ENCODE results near the gene EPN3. TPM values are rescaled to one million over a fixed set of nuclear protein-coding genes. Genes with fewer than 3 reads are reported as not detected.
A peak's percentile ranks its signal among the peaks of the same experiment; 100 is the strongest.

Gene EPN3
- total RNA-seq, result 0.35 TPM

- no peak for DNase-seq (ENCODE audit: low spot score)
- peak; percentile 20 for ATAC-seq
Observed at GRCh38 chr17:50532452-50533024, at the start of gene EPN3. EPN3 (plus strand) TSS chr17:50532735; CDS start chr17:50536557, 3,822 bp downstream.

GRCh38 chr17:50483266-50483665 is 49.3 kb upstream of the EPN3 start:
- DNase-seq (ENCODE audit: low spot score) (no peak), ATAC-seq (no peak)

- no peak for DNase-seq (ENCODE audit: low spot score)
Observed at GRCh38 chr17:50484386-50485155, 48.0 kb upstream of the EPN3 start.

GRCh38 chr17:50487213-50488096 is 45.1 kb upstream of the EPN3 start:
- DNase-seq (ENCODE audit: low spot score) (no peak), ATAC-seq (no peak)

More at GRCh38 chr17:50484386-50485155, 48.0 kb upstream of the EPN3 start:
- no peak for ATAC-seq

DNA sequence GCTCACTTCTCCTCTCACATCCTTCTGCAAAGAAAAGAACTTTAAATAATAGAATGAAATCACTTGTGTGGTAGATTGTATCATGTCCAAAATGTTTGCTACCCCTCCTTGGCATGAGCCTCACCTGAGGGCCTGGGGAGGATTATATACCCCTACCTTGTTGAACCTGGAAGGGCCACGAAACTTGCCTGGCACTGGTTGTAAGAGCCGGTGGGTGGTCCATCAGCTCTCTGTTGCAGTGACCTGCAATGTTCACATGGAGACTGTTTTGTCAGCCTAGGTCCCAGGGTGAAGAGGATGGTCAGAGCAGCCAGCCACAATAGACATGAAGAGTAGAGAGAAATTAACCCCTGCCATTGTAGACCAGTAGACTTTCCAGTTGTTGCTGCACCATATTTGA is 43.7 kb upstream of the EPN3 start:
- DNase-seq (ENCODE audit: low spot score), result no peak
- no peak for ATAC-seq

DNA sequence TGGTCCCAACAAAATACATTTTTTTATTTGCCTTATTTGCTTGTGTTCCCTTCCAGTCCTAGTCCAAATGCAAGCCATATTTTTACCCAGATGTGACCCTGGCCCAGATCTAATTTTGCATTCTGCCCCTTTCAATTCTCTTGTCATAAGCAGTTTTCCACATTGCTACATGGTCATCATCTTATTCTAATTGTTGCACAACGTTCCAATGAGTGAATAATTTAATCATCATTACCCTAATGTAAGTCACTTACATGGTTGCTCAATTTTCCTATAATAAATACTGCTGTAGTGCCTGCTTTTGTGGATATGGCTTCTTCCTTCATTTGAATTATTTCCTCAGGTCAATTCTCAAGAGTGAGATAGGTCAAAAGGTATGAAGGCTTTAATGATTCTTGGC is 41.0 kb upstream of the EPN3 start:
- ATAC-seq (no peak), DNase-seq (ENCODE audit: low spot score) (no peak)

- DNase-seq (ENCODE audit: low spot score) (no peak), ATAC-seq (no peak)
Observed at GRCh38 chr17:50492214-50492613, 40.3 kb upstream of the EPN3 start.

DNA sequence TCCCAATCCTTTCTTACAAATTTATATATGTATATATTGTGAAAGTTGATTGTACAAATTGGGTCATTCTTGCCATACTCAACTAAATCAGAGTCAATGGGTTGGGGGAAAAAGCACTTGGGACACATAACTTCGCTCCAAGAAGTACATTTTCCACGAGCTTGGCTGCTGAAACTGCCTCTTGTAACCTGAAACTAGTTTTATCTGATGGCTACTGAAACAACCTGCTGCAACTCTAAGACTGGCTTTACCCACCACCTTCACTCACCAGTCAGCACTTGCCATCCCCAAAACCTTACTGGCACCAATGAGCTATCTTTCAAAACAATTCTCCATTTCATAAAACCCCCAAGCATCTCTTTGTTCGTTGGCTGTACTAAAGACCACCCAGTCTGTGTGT is 38.8 kb upstream of the EPN3 start:
- DNase-seq (ENCODE audit: low spot score) (no peak), ATAC-seq (no peak)

GRCh38 chr17:50495217-50495823 is 37.2 kb upstream of the EPN3 start:
- ATAC-seq (no peak), DNase-seq (ENCODE audit: low spot score) (no peak)

GRCh38 chr17:50495918-50496317 is 36.6 kb upstream of the EPN3 start:
- ATAC-seq, result no peak
- DNase-seq (ENCODE audit: low spot score), result no peak

DNA sequence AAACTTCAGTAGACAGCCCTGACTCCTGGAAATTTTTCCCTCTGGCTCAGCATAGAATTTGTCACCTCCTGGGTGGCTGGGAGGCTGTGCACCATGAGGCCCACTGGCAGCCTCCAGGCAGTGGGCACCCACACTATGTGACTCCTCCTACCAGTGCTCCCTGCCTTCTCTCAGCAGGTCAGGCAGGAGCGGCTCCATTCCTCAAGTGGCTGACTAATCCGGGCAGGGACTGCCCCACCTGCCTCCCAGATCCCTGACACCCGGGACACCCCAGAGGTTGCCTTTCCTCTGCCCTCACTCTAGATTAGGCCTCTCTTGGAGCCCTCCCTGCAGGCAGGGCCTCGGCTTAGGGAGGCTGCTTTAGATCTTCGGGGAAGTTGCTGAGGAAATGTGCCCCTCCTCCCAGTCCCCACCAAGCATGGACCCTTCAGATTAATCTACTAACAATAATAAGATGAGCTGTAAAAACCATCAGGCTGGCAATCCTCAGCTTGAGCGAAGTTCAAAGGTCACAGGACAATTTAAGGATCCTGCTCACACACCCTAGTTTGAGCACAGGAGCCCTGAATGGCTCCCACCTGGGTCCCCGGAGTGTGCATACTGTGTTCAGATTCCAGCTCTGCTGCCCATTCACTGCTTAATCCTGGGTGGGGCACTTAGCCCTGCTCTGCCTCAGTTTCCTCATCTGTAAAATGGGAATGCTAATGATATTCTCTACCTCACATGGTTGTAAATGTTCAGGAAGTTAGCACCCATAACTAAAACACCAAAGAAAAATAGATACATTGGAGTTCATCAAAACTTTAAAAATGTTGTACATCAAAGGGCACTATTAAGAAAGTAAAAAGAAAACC is 34.3 kb upstream of the EPN3 start:
- ATAC-seq, result no peak
- DNase-seq (ENCODE audit: low spot score), result no peak

DNA sequence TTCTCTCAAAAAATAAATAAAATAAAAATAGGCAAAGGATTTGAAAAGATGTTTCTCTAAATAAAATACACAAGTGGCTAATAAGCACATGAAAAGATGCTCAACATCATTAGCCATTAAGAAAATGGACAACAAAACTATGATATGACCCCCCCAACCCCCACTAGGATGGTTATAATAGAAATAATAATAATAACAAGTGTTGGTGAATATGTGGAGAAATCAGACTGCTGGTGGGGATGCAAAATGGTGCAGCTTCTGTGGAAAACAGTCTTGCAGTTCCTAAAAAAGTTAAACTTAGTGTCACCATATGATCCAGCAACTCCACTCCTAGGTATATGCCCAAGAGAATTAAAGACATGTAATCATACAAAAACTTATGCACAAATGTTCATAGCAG is 33.3 kb upstream of the EPN3 start:
- DNase-seq (ENCODE audit: low spot score) (no peak), ATAC-seq (no peak)

DNA sequence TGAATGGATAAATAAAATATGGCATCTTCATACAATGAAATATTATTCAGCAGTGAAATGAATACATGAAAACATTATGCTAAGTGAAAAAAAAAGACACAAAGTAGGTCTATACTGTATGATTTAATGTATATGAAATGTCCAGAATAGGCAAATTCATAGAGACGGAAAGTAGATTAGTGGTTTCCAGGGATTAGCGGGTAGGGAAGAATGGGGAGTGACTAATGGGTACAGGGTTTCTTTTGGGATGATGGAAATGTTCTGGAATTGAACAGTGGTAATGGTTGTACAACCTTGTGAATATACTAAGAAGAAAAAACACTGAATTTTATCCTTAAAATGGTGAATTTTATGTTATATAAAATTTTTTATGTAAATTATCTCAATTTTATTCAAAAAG is 32.8 kb upstream of the EPN3 start:
- DNase-seq (ENCODE audit: low spot score), result no peak

DNA sequence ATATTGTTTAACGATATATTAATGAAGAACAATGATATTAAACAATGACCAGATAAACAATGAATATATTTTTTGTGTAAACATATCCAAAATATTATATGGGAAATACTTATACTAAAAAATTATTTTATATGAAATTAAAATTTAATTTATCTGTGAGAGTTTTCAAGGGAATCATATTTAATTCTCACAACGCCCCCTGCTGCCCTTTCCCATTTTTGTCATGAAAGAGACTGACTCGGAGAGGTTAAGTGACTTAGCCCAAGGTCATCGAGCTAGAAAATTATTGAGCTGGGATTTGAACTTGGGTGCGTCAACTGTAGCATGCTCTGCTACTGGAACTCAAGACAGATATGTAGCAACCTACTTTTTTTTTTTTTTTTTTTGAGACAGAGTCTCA is 31.5 kb upstream of the EPN3 start:
- ATAC-seq, result peak; percentile 50
- DNase-seq (ENCODE audit: low spot score), result no peak

More for the DNA sequence above, 32.8 kb upstream of the EPN3 start:
- ATAC-seq, result no peak

DNA sequence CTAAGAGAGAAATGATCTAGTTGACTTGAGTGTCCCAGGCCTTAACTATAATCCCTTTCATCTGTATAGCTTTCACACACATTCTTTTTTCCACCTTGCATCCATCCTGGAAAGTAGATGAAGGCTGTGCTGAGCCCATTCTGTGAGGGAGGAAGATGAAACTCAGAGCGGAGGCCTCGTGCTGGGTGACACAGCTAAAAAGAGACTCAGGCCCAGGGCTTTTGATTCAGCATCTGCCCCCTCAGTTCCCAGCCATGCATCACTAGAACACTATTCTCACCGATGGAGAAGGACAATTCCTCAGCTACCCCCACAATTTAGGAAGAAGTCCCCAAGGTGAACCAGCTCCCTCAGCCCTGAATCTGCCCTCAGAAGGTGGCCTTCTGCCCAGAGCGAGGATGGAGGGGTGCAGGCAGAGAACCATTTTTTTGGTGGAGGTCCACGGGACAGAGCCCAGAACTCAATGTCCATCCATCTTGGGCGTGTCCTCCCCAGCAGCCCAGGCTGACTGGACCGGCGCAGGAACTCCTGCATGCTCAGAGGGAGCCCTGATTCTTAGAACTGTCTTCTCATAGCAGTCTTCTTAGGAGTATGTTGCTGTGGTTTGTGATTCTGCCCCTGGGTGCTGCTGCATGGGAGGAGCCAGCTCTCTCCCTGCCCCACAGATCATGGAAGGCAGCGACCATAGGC is 30.1 kb upstream of the EPN3 start:
- no peak for DNase-seq (ENCODE audit: low spot score)
- no peak for ATAC-seq

DNA sequence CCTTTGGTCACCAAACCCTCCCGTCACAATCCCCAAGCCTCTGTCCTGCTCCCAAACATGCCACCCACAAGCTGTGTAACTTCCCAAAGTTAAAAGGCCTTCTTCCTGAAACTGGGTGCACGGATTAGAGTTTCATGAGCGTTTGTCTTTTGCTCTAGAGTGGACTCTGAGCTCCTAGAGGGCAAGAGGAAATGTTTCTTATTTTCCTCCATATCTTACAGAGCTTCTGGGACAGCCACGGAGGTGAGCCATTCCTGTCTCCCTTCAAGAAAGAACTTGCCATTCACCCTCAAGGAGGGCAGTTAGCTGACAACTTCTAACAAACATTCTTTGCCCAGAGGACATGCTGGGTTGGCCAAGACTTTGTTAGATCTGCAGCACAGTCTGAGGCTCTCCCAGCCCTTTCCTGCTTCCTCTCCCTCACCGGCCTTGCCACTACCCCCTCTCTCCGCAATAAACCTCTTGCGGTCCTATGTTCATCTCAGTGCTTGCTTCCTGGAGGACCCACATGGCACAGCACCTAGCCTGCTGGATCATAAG is 26.9 kb upstream of the EPN3 start:
- ATAC-seq (no peak), DNase-seq (ENCODE audit: low spot score) (no peak)

- ATAC-seq, result no peak
- DNase-seq (ENCODE audit: low spot score), result no peak
Observed at GRCh38 chr17:50506298-50506697, 26.2 kb upstream of the EPN3 start.

DNA sequence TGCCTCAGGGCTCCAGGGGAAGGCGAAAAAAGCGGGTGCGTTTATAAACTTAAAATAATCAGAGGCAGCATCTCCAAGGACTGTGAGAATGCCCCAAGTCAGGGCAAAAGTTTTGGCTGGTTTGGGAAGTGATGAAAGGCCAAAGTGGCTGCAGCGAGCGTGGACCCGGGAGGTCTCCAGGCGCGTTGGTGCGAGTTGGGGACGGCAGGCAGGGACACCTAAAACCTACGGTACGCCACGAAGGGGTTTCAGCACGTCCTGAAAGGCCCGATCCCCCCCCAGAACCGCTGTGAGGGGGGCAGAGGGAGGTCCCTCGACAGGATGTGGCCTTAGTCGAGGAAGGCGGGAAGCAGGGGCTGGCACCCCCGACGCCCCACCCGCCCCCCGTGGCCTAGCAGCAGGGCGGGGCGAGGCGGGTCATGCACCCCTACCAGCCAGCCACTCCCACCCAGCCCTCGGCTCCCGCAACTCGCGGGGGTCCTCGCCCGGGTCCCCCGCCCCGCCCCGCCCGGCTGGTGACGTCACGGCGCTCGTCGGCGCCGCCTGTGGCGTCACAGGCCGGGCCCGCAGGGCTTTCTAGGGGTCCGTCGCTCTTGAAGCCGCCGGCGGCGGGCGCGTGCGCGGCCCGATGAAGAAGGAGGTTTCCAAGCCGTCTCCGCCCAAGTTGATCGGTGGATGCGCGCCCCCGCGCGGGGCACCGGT is 24.5 kb upstream of the EPN3 start, which contains the start of gene MYCBPAP:
MYCBPAP (plus strand) TSS at position 569 of the 702 bp plus-strand sequence. CDS start 236 bp downstream, outside the sequence.
- DNase-seq (ENCODE audit: low spot score) (peak; percentile 74), ATAC-seq (peak; percentile 88)
